Activated CD4-positive, alpha-beta T cell treated with anti-CD3 and anti-CD28 coated beads, Interleukin-2, amount 50 U/mL, for 16 hours (primary cell): ENCODE data around the gene CHST4.
"Not testable (repeated sequence)": the region's sequence is repeated elsewhere in the genome, so short reads cannot be mapped to it uniquely, and the experiment has no call there.

Experiments
- DNase-seq: peaks from one replicate; pipeline ENCODE4 v3.0.0-alpha.2; 2020

Gene CHST4

GRCh38 chr16:71572497-71573116 is 46.4 kb downstream of the CHST4 start:
- no peak for DNase-seq

- no peak for DNase-seq
These were observed 47.3 kb downstream of the CHST4 start for GRCh38 chr16:71573387-71574094.

GRCh38 chr16:71574702-71575101 is 48.5 kb downstream of the CHST4 start:
- DNase-seq: no peak

- DNase-seq: no peak
These were observed 50.7 kb downstream of the CHST4 start, which contains the start of gene TAT for GRCh38 chr16:71576971-71577370. TSS of gene TAT (minus strand) at chr16:71577092. CDS start at chr16:71576415, 677 bp downstream.

GRCh38 chr16:71582553-71582848 is 56.3 kb downstream of the CHST4 start:
- DNase-seq: not testable (repeated sequence)

- DNase-seq: no peak
These were observed 58.5 kb downstream of the CHST4 start for GRCh38 chr16:71584543-71585317.

GRCh38 chr16:71585318-71585703 is 59.1 kb downstream of the CHST4 start:
- DNase-seq: no peak
